NCI-H1092 (cell line): ENCODE measurements around the gene TP53TG3B.
"Not testable (repeated sequence)": the region's sequence is repeated elsewhere in the genome, so short reads cannot be mapped to it uniquely, and the experiment has no call there.

Experiments
- DNase-seq: peaks from one replicate; lab custom pipeline; 2025; lab: John Stamatoyannopoulos, UW

TP53TG3B gene, protein sequence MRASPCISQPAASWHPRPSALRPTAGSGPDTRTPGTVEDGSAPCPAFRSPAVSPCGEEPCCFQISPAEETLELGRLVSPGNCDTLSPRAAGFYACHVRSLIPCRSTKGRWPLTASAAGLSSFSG

DNA sequence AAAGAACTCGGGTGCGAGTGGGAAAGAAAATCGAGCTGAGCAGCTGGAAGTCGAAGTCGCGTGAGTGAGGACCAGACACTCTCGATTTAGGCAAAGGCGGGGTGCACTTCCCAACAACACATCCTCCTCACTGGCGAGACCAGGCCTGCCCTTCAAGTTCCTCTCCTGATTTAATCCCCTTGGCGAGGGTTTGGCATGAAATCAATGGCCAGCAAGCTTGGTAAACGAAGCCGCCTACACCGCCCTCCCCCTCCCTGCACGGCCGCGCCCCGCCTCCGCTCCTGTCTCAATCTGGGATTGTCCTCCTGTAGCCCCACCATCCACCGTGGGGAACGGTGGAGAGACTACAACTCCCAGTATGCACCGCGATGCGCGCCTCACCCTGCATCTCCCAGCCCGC is at the start of gene TP53TG3B:
Gene TP53TG3B, plus strand, starts transcription at position 301 of the 400 bp plus-strand sequence. Its CDS starts 68 bp downstream, at position 369.
- DNase-seq: not testable (repeated sequence)

DNA sequence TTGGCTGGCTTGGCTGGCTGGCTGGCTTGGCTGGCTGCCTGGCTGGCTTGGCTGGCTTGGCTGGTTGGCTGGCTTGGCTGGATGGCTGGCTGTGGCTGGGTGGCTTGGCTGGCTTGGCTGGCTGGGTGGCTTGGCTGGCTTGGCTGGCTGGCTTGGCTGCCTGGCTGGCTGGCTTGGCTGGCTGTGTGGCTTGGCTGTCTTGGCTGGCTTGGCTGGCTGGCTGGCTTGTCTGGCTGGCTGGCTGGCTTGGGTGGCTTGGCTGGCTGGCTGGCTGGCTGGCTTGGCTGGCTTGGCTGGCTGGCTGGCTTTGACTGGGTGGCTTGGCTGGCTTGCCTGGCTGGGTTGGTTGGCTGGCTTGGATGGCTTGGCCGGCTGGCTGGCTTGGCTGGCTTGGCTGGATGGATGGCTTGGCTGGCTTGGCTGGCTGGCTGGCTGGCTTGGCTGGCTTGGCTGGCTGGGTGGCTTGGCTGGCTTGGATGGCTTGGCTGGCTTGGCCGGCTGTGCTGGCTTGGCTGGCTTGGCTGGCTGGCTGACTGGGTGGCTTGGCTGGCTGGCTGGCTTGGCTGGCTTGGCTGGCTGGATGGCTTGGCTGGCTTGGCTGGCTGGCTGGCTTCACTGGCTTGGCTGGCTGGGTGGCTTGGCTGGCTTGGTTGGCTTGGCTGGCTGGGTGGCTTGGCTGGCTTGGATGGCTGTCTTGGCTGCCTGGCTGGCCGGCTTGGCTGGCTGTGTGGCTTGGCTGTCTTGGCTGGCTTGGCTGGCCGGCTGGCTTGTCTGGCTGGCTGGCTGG is 24.2 kb upstream of the TP53TG3B start:
- DNase-seq: not testable (repeated sequence)

DNA sequence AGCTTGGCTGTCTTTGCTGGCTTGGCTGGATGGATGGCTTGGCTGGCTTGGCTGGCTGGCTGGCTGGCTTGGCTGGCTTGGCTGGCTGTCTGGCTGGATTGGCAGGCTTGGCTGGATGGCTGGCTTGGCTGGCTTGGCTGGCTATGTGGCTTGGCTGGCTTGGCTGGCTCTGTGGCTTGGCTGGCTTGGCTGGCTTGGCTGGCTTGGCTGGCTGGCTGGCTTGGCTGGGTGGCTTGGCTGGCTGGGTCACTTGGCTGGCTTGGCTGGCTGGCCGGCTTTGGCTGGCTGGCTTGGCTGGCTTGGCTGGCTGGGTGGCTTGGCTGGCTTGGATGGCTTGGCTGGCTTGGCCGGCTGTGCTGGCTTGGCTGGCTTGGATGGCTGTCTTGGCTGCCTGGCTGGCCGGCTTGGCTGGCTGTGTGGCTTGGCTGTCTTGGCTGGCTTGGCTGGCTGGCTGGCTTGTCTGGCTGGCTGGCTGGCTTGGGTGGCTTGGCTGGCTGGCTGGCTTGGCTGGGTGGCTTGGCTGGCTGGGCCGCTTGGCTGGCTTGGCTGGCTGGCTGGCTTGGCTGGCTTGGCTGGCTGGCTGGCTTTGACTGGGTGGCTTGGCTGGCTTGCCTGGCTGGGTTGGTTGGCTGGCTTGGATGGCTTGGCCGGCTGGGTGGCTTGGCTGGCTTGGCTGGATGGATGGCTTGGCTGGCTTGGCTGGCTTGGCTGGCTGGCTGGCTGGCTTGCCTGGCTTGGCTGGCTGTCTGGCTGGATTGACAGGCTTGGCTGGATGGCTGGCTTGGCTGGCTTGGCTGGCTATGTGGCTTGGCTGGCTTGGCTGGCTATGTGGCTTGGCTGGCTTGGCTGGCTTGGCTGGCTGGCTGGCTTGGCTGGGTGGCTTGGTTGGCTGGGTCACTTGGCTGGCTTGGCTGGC is 22.8 kb upstream of the TP53TG3B start:
- not testable (repeated sequence) for DNase-seq

DNA sequence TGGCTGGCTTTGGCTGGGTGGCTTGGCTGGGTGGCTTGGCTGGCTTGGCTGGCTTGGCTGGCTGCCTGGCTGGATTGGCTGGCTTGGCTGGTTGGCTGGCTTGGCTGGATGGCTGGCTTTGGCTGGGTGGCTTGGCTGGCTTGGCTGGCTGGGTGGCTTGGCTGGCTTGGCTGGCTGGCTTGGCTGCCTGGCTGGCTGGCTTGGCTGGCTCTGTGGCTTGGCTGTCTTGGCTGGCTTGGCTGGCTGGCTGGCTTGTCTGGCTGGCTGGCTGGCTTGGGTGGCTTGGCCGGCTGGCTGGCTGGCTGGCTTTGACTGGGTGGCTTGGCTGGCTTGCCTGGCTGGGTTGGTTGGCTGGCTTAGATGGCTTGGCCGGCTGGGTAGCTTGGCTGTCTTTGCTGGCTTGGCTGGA is 22.1 kb upstream of the TP53TG3B start:
- DNase-seq: not testable (repeated sequence)

DNA sequence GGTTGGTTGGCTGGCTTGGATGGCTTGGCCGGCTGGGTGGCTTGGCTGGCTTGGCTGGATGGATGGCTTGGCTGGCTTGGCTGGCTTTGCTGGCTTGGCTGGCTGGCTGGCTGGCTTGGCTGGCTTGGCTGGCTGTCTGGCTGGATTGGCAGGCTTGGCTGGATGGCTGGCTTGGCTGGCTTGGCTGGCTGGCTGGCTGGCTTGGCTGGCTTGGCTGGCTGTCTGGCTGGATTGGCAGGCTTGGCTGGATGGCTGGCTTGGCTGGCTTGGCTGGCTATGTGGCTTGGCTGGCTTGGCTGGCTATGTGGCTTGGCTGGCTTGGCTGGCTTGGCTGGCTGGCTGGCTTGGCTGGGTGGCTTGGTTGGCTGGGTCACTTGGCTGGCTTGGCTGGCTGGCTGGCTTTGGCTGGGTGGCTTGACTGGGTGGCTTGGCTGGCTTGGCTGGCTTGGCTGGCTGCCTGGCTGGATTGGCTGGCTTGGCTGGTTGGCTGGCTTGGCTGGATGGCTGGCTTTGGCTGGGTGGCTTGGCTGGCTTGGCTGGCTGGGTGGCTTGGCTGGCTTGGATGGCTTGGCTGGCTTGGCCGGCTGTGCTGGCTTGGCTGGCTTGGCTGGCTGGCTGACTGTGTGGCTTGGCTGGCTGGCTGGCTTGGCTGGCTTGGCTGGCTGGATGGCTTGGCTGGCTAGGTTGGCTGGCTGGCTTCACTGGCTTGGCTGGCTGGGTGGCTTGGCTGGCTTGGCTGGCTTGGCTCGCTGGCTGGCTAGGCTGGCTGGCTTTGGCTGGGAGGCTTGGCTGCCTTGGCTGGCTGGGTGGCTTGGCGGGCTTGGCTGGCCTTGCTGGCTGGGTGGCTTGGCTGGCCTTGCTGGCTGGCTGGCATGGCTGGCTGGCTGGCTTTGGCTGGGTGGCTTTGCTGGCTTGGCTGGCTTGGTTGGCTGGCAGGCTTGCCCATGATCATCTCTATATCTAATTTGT is 21.3 kb upstream of the TP53TG3B start:
- DNase-seq: not testable (repeated sequence)
